Kidney tubule cell (primary cell): ENCODE data around the gene THRB.
"Not testable (repeated sequence)": the region's sequence is repeated elsewhere in the genome, so short reads cannot be mapped to it uniquely, and the experiment has no call there.

Source experiments
- DNase-seq: peaks from one replicate; pipeline ENCODE4 v3.0.0-alpha.2; 2018; ENCODE audit warnings: low spot score

THRB gene

DNA sequence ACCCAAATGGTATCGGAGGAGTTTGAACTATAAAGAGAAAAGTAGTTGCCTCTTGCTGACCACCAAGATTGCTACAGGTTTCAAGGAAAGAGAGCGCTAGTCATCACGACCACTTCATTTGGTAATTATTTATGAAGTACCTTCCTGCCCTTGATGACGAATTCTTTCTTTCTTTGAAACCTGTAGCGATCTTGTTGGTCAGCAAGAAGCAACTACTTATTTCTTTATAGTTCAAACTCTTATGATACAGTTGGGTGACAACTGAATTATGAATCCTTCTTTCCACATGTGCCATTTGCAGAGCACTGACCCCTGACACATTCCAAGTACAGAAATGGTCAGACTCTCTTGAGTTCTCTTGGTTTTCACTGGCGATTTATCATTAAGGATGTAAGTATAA lies 46.8 kb downstream of the THRB start:
- DNase-seq = peak; percentile 73

- no peak for DNase-seq
Observed at GRCh38 chr3:24446032-24446431, 48.6 kb downstream of the THRB start.

DNA sequence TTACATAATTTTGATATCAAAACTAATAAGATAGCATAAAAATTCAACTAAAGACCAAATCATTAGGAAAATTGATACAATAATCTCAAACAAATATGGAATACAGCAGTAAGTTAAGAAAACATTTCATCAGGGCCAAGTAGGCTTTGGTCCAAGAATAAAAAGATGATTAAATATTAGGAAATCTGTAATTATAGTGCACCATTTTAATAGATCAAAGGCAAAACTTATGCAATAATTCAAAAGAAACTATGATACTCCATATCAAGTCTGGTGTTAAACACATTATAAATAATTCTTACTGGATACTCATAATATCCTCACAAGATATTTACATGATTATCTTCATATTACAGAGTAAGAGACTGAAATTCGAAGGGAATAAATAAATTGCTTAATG lies 51.2 kb downstream of the THRB start:
- DNase-seq = no peak

- DNase-seq = no peak
Observed at GRCh38 chr3:24440760-24441464, 53.7 kb downstream of the THRB start.

GRCh38 chr3:24439021-24439420 lies 55.6 kb downstream of the THRB start:
- DNase-seq = no peak

DNA sequence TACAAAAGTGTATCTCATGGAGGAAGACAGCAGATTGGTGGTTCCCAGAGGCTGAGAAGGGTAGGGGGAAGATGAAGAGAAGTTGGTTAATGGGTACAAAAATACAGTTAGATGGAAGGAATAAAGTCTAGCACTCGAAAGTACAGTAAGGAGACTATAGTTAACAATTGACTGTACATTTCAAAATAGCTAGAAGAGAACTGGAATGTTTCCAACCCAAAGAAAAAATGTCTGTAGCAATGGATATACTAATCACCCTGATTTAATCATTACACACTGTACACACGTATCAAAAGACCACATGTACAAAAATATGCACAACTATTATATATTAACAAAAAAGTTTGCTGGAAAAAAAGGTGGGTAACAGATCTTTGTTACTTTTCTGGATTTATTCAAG lies 57.3 kb downstream of the THRB start:
- peak; percentile 51 for DNase-seq

- DNase-seq = no peak
Observed at GRCh38 chr3:24435584-24435983, 59.1 kb downstream of the THRB start.

GRCh38 chr3:24434651-24435050 lies 60.0 kb downstream of the THRB start:
- DNase-seq = no peak

GRCh38 chr3:24433838-24434591 lies 60.6 kb downstream of the THRB start:
- no peak for DNase-seq

DNA sequence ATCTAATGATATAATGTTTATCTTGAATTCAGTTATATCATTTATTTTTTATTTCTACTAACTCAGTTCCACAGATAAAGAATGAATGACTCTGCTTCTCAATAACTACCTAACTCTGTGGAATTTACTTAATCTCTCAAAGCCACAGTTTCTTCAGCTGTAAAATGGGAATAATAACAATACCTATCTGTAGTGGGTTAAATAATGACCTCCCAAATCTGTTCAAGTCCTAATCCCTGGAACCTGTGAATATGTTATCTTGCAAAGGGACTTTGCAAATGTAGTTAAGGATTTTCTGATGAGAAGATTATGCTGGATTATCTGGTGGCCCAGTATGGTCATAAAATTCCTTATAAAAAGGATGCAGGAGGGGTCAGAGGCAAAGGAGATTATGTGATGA lies 61.7 kb downstream of the THRB start:
- no peak for DNase-seq

DNA sequence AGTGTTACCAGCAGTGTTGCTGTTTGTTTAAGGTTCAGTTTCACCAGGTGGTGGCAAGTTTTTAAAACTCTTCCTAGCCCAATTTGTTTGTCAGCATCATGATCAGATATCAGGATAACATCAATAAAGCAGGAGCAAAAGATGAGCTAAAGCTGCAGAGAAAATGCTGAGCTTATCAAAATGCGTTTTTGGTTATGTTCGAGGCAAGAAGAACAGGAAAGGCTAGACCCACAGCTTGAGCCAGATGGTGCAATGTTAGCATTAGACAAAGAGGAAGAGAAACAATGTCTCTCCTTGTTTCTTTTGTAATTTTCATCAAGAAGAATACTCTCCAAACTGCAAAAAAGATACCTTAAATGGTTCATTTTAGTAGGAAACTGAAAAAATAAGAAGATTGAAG lies 66.2 kb downstream of the THRB start:
- DNase-seq = no peak

DNA sequence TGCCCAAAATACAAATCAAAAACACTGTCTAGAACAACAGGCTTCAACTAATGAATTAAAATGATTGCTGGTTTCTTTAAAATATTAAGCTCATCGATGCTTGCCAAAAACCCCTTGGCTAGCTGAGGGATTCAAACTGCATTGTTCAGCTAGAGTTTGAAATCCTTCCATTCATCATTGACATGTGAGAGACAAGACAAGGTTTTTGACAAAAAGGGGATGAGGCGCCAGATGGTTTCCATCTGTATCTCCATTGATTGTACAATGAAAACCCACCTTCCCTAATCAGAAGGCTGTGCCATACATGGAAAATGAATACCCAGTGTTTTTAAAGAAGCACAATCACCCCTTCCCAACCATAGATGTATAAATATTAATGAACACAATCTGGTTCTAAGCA lies 67.8 kb downstream of the THRB start:
- DNase-seq = no peak

GRCh38 chr3:24420829-24421228 lies 73.8 kb downstream of the THRB start:
- not testable (repeated sequence) for DNase-seq

DNA sequence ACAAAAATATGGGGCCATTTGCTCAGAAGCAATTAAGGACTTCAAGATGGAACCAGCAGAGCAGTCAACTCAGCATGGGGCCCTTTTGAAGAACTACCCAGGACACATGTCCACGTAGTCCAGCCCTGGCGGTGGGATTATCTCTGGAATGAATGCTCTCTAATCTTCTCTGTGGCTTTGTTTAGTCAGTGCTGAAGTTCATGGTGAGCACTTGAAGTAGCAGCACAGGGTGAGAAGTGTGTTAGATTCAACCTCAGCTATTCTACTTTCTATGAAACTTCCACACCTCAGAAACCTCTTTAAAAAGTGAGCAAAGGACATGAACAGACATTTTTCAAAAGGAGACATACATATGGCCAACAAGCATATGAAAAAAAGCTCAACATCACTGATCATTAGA lies 74.4 kb downstream of the THRB start:
- no peak for DNase-seq

DNA sequence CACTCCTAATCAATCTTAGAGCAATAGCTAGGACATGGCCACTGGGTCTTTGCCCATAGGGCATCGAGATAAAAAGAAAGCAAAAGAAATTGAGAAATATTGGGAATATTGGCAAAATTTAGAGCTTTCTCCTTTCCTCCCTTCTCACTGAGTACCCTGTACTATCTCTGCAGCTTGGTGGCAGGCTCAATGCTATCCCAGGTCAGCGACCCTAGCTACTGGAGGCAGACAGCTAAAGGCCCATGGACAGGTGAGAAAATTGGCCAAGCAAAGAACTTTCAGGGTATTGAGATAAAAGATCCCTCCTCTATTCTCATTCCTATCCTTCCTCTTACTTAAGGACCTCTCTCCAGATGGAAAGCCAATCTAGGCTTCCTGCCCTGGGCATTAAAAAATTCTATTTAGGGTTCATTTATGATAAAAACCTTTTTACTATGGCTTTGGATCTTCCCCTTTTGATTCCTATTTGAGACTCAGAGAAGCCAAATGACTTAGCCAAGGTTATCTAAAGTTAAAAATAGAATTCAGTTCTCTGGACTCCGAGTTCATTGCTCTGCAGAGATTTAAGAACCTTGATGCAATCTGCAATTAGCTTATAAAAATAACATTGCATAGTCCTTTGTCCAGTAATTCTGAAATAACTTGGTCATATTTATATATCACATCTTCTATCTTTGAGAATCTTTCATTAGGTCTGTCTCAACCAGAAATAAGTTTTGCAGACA lies 75.4 kb downstream of the THRB start:
- no peak for DNase-seq

DNA sequence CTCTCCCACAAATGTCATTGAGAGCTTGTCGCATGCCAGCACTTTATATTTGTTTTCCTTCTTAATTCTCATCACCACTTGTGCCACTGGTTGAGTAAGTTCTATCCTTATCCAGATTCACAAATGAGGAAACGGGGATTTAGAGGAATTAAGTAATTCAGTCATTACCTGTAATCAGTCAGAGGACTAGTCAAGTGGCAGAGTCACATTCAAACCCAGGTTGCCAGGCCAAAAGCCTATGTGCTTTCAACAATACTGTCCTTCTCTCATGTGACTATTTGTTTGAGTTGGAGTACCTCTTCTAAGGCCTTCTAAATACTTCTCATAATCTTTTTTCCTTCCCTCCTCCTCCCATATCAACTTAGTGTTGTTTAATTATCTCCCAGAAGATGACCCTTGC lies 76.9 kb downstream of the THRB start:
- no peak for DNase-seq

DNA sequence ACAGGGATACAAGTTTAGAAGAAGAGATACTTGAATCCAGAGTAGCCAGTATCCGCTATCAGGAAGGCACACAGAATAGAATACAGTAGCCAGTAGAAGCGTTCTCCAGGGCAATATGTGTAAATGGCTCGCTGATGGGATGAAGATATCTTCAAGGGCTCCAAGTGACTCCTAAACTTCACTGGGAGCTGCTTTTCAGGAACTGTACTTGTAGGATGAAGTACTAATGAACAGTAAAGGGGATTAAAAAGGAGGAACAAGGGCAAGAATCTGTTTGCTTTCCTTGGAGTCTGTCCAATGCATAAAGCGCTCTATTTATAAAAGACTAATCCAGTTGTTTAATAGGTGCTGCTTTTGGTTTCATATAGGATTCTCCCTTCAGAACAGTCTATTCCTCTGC lies 78.4 kb downstream of the THRB start:
- DNase-seq = no peak

DNA sequence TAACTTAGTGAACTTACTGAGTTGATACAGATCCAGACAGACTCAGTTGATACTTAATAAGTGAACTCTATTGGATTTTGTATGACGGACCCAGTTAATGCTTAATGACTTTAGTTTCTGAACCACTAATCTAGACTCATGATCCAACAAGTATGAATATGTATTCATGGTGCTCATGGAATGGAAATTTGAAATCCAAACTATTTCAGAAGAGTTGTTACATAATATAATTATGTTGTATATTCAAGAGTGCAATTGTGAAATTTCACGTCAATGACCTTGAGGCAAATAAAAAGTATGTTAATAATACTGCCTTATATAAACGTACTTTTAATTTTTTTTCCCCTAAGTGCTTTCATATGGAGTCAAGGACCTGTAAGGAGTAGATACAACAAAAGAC lies 78.8 kb downstream of the THRB start:
- no peak for DNase-seq

DNA sequence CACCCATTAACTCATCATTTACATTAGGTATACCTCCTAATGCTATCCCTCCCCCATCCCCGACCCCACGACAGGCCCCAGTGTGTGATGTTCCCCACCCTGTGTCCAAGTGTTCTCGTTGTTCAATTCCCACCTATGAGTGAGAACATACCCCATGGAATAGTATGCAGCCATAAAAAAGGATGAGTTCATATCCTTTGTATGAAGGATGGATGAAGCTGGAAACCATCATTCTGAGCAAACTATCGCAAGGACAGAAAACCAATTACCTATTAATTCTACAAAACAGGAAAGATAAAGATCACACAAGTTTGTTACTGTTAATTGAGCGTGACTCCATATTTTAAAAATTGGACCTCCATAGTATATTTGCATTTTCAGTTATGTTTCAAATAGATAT lies 81.0 kb downstream of the THRB start:
- DNase-seq = not testable (repeated sequence)

DNA sequence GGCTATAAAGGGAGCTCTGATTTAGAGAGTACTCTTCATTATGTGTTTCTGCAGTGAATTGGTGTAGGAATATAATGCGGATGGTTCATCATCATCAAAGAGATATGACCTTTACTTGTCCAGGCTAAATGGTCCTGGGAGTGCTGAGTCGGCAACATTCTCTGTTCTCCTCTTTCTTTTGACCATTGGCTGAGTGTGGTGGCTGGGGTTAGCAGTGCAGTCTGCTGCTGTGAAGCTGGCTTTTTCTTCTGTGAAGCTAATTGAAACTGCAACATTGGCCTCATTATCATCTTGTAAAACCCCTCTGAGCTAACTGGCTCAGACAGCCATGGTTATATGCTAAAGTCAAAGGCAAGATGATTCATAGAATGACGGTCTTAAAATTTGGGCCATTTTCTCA lies 83.8 kb downstream of the THRB start:
- DNase-seq = no peak

GRCh38 chr3:24407980-24408680 lies 86.5 kb downstream of the THRB start:
- no peak for DNase-seq

GRCh38 chr3:24406900-24407299 lies 87.8 kb downstream of the THRB start:
- no peak for DNase-seq

DNA sequence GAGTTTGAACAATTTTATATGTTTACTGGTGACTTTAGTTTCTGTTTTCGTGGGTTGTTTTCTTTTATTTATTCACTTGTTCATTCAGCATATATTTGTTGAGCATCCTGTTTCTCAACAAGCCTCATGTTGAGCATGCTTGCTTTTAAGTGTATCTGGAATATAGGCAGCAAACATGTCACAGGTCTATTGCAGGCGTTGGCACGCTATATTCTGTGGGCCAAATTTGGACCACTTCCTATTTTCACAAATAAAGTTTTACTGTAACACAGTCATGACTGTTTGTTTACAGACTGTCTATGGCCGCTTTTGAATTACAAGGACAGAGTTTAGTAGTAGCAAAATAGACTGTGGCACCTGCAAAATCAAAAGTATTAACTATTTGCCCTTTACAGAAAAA lies 89.6 kb downstream of the THRB start:
- DNase-seq = no peak
